Measurements from ENCODE around the gene GRID1. TPM values are rescaled to one million over a fixed set of nuclear protein-coding genes. Genes with fewer than 3 reads are reported as not detected.

Gene GRID1
- total RNA-seq, 1 donor from 2014 or later: 1.4 TPM

- no peak overlapping the region for H3K27ac ChIP-seq
- peaks cover 0 to 5% of the 10 kb centered on the region in 2 donors for H3K9me3 ChIP-seq
- TF ChIP-seq CTCF (IDR thresholded peaks at IDR 0.05): no peak
- no peak overlapping the region for H3K4me3 ChIP-seq
- intact Hi-C loops (cut with DNase I): no loop called here
- no peak for DNase-seq (ENCODE audit: low spot score in 2 of 2)
- H3K27me3 ChIP-seq: no peaks in the 10 kb centered on the region
- no peaks in the 10 kb centered on the region for H3K4me1 ChIP-seq
- H3K36me3 ChIP-seq: no peaks in the 10 kb centered on the region
These were observed 691.7 kb downstream of the GRID1 start for GRCh38 chr10:85674851-85675250.

GRCh38 chr10:85673270-85673669 lies 693.3 kb downstream of the GRID1 start:
- no peaks in the 10 kb centered on the region for H3K4me1 ChIP-seq
- DNase-seq (ENCODE audit: low spot score in 2 of 2): no peak
- no peak for TF ChIP-seq CTCF (IDR thresholded peaks at IDR 0.05)
- H3K9me3 ChIP-seq: peaks cover 0 to 5% of the 10 kb centered on the region in 2 donors
- H3K4me3 ChIP-seq: no peak overlapping the region
- H3K27me3 ChIP-seq: no peaks in the 10 kb centered on the region
- no peak overlapping the region for H3K27ac ChIP-seq
- H3K36me3 ChIP-seq: no peaks in the 10 kb centered on the region
- intact Hi-C loops (cut with DNase I): no loop called here

GRCh38 chr10:85671530-85671929 lies 695.1 kb downstream of the GRID1 start:
- H3K9me3 ChIP-seq: peaks cover 0 to 5% of the 10 kb centered on the region in 2 donors
- H3K27ac ChIP-seq: no peak overlapping the region
- TF ChIP-seq CTCF (IDR thresholded peaks at IDR 0.05): no peak
- intact Hi-C loops (cut with DNase I): no loop called here
- H3K27me3 ChIP-seq: no peaks in the 10 kb centered on the region
- H3K4me3 ChIP-seq: no peak overlapping the region
- no peaks in the 10 kb centered on the region for H3K36me3 ChIP-seq
- no peak for DNase-seq (ENCODE audit: low spot score in 2 of 2)
- no peaks in the 10 kb centered on the region for H3K4me1 ChIP-seq

- intact Hi-C loops (cut with DNase I): no loop called here
- H3K9me3 ChIP-seq: peaks cover 0 to 5% of the 10 kb centered on the region in 2 donors
- no peak for TF ChIP-seq CTCF (IDR thresholded peaks at IDR 0.05)
- H3K27me3 ChIP-seq: no peaks in the 10 kb centered on the region
- H3K27ac ChIP-seq: no peak overlapping the region
- no peak overlapping the region for H3K4me3 ChIP-seq
- DNase-seq (ENCODE audit: low spot score in 2 of 2): no peak
- H3K36me3 ChIP-seq: no peaks in the 10 kb centered on the region
- no peaks in the 10 kb centered on the region for H3K4me1 ChIP-seq
These were observed 698.1 kb downstream of the GRID1 start for GRCh38 chr10:85668522-85668921.

GRCh38 chr10:85667638-85668233 lies 698.9 kb downstream of the GRID1 start:
- Histone ChIP-seq H3K4me3 (no peak overlapping the region), H3K4me1 (no peaks in the 10 kb centered on the region), H3K36me3 (no peaks in the 10 kb centered on the region), H3K27ac (no peak overlapping the region), H3K27me3 (no peaks in the 10 kb centered on the region), H3K9me3 (no peaks in the 10 kb centered on the region)
- no peak for DNase-seq (ENCODE audit: low spot score in 2 of 2)
- TF ChIP-seq CTCF (IDR thresholded peaks at IDR 0.05): no peak
- intact Hi-C loops (cut with DNase I): no loop called here

GRCh38 chr10:85666987-85667386 lies 699.6 kb downstream of the GRID1 start:
- no peaks in the 10 kb centered on the region for H3K36me3 ChIP-seq
- no peaks in the 10 kb centered on the region for H3K4me1 ChIP-seq
- no peak overlapping the region for H3K27ac ChIP-seq
- H3K9me3 ChIP-seq: no peaks in the 10 kb centered on the region
- no peaks in the 10 kb centered on the region for H3K27me3 ChIP-seq
- intact Hi-C loops (cut with DNase I): no loop called here
- DNase-seq (ENCODE audit: low spot score in 2 of 2): no peak
- no peak for TF ChIP-seq CTCF (IDR thresholded peaks at IDR 0.05)
- no peak overlapping the region for H3K4me3 ChIP-seq
